Neural cell (in vitro differentiated cells): Measurements from ENCODE around the gene HACE1.

ENCODE experiments used
- EP300 ChIP-seq: fragments of 450-650 bp; conservative IDR thresholded peaks from 2 replicates; pipeline ENCODE4 v1.6.1; 2014; ENCODE audit warnings: antibody characterized with exemption, mild to moderate bottlenecking, moderate library complexity; ENCODE audit not compliant: poor library complexity, severe bottlenecking
- EZH2 ChIP-seq: fragments of 200-600, 300-800 bp; shearing (Covaris generic), sonication (generic); IDR thresholded peaks from 2 replicates; pipeline ENCODE4 v1.6.1; 2014; ENCODE audit warnings: antibody characterized with exemption, low read length, borderline replicate concordance, mild to moderate bottlenecking; ENCODE audit not compliant: insufficient read depth, poor library complexity, severe bottlenecking
- POLR2AphosphoS5 ChIP-seq: IDR thresholded peaks from 2 replicates; pipeline ENCODE4 v1.6.1; 2012
- TF ChIP-seq, protein P1 (sequence below): fragments of 450-650 bp; IDR thresholded peaks from 2 replicates; pipeline ENCODE4 v1.5.1; 2014; ENCODE audit warnings: antibody characterized with exemption, mild to moderate bottlenecking, moderate library complexity; ENCODE audit not compliant: poor library complexity, severe bottlenecking
- TF ChIP-seq, protein P2 (sequence below): IDR thresholded peaks from 2 replicates; pipeline ENCODE4 v1.6.1; 2012; ENCODE audit warnings: borderline replicate concordance

DNA sequence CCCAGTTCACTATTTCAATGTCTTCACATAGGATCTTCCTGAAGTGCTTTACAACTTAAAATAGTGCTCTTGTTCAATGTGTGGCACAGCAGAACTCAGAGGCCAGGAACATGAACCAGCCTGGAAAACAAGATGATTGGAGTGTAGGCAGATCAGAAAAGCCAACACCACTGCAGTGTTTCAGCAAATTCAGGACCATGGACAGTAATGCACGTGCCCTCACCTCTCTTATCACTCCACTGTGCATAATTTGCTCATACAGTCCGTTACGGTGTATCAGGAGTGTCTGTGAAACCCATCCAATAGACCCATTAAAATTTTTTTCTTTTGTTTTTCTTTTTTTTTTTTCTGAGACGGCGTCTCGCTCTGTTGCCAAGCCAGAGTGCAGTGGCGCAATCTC is 27.6 kb upstream of the HACE1 start:
- TF ChIP-seq, protein P1, sequence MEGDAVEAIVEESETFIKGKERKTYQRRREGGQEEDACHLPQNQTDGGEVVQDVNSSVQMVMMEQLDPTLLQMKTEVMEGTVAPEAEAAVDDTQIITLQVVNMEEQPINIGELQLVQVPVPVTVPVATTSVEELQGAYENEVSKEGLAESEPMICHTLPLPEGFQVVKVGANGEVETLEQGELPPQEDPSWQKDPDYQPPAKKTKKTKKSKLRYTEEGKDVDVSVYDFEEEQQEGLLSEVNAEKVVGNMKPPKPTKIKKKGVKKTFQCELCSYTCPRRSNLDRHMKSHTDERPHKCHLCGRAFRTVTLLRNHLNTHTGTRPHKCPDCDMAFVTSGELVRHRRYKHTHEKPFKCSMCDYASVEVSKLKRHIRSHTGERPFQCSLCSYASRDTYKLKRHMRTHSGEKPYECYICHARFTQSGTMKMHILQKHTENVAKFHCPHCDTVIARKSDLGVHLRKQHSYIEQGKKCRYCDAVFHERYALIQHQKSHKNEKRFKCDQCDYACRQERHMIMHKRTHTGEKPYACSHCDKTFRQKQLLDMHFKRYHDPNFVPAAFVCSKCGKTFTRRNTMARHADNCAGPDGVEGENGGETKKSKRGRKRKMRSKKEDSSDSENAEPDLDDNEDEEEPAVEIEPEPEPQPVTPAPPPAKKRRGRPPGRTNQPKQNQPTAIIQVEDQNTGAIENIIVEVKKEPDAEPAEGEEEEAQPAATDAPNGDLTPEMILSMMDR = no peak
- no peak for TF ChIP-seq POLR2AphosphoS5
- no peak for TF ChIP-seq EP300
- TF ChIP-seq EZH2 = no peak
- TF ChIP-seq, protein P2, sequence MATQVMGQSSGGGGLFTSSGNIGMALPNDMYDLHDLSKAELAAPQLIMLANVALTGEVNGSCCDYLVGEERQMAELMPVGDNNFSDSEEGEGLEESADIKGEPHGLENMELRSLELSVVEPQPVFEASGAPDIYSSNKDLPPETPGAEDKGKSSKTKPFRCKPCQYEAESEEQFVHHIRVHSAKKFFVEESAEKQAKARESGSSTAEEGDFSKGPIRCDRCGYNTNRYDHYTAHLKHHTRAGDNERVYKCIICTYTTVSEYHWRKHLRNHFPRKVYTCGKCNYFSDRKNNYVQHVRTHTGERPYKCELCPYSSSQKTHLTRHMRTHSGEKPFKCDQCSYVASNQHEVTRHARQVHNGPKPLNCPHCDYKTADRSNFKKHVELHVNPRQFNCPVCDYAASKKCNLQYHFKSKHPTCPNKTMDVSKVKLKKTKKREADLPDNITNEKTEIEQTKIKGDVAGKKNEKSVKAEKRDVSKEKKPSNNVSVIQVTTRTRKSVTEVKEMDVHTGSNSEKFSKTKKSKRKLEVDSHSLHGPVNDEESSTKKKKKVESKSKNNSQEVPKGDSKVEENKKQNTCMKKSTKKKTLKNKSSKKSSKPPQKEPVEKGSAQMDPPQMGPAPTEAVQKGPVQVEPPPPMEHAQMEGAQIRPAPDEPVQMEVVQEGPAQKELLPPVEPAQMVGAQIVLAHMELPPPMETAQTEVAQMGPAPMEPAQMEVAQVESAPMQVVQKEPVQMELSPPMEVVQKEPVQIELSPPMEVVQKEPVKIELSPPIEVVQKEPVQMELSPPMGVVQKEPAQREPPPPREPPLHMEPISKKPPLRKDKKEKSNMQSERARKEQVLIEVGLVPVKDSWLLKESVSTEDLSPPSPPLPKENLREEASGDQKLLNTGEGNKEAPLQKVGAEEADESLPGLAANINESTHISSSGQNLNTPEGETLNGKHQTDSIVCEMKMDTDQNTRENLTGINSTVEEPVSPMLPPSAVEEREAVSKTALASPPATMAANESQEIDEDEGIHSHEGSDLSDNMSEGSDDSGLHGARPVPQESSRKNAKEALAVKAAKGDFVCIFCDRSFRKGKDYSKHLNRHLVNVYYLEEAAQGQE = peak; percentile 27
